ENCODE measurements around the gene AMN.

Gene AMN

DNA sequence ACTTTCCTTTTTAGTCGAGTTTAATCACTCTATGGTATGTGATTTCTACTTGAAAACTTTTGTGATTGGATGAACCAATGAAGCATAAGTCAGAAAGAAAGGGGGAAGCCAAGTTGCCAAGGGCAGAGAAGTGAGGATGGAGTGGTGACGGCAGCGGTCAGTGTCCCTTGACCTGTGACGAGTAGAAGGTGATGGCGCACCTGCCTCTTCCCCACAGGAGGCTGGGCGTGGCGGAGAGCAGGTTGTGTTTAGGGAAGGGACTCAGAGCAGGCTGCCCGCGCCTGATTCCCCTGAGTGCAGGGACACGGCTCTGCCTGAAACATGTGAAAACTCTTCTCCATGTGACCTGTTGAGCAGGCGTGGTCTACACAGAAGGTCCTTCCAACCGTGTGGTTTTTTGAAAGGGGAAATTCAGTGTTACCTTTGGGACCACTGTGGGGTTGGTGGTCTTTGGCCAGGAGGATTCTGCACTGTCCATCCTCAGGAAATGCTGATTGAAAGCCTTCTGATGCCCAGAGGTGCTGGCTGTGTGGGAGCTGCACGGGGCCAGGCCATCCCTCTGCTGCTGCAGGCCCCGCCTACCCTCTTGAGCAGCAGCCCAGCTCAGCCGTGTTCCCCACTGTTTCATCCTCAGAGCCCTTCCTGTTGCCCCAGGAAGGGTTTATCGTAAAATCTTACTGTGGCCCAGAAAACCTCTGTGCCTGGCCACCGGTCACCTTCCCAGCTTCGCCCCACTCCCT is 23.5 kb upstream of the AMN start:
- no peak for DNase-seq (ENCODE audit: low read depth in 2 of 2)

DNA sequence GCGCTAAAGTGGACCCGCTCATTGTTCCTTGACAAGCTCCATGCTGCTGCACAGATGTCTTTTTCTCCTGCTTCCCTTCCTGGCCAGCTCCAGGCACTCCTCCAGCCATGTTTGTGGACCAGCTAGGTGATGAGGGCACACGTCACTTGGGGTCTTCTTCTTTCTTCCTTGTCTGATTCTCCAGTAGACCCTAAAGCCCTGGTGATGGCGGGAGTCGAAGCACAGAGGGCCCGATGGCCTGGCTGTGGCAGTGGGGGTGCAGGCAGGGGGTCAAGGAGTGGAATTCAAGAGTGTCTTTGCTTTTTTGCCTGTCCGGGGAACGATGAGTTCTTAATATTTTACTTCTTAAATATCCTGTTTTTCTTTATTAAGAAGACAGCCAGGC is 23.0 kb upstream of the AMN start:
- no peak for DNase-seq (ENCODE audit: low read depth in 2 of 2)

DNA sequence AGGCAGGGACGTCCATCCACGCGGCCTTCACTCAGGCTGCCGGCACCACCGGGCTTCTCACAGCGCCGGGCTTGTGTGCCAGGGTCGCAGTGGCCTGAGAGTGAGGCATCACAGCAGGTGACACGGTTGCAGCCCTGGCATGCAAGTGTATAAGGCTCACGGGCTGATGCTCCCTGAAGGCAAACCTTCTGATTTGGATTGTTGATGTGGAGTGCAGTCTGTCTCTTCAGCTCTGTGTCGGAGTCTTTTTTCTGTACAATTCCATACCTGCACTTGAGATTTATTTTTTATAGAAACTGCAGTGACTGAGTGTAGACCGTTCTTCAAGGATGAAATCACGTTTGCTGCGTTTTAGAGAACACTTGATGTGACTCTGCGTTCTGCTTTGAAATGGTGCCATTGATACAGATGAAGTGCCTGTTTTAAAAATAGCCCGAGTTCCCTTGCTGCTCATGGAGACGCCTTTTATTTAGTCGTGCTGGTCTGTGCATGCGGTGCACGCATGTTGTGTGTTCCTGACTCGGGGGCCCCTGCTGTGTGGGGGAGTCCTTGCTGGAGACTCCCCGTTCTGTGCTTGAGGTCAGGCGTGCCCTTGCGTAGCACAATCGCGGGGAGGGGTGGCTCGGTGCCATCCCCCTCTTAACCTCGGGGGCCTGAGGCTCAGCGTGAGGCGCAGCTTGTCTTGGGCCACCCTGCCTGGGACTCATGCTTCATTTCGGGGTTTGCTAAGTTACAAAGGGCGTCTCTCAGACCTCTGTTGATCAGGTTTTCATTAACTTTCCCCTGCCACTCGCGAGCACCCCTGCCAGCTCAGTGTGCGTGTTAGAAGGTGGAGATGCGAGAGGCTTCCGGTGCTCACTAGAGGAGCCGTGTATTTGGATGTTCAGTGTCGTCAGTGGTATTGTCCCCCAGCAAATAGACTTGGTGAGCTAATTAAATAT is 21.6 kb upstream of the AMN start:
- DNase-seq (ENCODE audit: low read depth in 2 of 2) = no peak

DNA sequence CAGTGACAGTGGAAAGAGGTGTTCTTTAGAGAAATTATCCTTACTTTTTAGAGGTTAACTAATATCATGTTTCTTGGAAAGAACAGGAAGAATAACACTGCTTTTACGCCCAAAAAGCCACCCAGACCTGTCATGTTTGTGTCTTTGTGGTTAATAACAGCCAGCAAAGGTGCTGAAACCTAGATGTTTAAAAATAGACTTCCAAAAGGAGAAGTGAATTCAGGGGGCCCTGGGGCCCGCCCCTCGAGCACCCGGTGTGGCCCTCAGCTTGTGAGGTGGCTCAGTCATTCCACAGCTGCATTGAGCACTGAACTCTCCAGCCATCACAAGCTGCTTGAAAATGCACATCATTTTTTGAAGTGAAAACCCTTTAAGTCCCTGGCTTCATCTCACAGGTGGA is 20.8 kb upstream of the AMN start:
- no peak for DNase-seq (ENCODE audit: low read depth in 2 of 2)

DNA sequence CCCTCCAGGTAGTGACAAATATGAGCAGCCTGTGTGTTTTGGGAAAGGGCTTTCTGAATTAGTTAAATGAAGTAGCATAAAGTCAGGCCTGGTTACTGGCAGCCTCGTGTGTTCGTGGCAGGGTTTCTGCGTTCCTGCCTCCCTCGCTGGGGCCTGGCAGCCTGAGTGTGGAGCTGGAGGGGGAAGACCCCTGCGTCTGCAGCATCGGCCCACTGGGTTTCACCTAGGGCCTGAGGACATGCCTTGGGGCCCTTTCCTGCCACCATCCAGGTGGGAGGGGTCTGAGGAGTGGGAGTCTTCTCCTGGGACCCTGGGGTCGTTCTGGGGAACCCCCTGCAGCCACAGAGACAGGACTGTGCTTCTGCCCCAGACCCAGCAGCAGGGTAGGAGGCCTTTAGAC is 20.4 kb upstream of the AMN start:
- DNase-seq (ENCODE audit: low read depth in 2 of 2) = no peak

DNA sequence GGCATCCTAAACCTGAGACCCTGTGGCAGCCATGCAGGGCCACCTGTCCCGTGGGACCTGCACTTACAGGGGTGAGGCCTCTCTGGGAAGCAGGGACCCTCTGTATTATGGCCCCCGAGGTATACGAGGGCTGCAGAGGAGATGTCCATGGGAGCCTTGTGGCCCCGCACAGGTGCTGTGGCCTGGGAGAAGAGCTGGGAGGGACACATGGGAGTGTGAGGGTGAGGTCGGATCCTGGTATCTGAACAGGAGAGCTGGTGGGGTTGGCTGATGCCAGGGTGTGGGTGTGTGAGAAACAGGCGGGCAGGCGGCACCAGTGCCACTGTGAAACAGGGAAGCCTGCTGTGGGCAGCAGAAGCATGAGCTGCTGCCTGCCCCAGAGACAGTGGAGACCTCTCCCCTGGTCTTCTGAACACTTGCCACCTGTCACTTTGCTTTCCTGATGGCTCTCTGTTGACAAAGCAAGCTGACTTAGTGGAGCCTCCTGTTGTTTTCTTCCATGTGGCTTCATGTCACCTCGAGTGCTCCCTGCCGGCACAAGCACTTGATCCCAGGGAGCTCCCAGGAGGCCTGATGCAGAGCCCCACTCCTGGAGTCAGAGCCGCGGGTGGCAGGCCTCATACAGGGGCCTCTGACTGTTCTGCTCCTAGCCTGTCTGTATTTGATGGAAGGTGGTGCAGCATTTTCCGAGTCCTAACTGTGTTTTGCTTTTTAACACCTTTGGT is 19.8 kb upstream of the AMN start:
- no peak for DNase-seq (ENCODE audit: low read depth in 2 of 2)

DNA sequence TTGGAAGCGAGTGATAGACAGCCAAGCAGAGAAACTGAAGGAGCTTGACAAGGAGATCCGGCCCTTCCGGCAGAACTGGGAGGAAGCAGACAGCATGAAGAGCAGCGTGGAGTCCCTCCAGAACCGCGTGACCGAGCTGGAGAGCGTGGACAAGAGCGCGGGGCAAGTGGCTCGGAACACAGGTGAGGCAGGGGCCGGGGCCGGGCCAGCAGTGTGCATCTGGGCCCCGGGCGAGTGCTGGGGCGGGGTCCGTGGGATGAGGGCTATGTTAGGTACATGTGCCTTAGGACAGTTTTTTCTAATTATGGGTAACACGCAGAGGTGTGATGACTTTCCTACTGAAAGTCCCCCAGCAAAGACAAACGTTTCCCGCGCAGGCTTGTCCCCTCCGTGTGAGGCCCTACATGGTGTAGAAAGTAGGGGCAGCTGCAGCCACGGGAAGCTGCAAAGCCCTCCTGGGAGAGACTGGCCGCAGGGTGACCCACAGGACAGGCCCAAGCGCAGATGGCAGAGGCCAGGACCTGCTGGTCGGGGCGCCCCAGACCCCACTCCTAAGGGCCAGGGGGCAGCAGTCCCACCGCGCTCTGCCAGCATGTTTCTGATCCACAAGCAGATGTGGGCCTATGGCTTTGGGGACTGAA is 19.1 kb upstream of the AMN start:
- DNase-seq (ENCODE audit: low read depth in 2 of 2) = no peak

DNA sequence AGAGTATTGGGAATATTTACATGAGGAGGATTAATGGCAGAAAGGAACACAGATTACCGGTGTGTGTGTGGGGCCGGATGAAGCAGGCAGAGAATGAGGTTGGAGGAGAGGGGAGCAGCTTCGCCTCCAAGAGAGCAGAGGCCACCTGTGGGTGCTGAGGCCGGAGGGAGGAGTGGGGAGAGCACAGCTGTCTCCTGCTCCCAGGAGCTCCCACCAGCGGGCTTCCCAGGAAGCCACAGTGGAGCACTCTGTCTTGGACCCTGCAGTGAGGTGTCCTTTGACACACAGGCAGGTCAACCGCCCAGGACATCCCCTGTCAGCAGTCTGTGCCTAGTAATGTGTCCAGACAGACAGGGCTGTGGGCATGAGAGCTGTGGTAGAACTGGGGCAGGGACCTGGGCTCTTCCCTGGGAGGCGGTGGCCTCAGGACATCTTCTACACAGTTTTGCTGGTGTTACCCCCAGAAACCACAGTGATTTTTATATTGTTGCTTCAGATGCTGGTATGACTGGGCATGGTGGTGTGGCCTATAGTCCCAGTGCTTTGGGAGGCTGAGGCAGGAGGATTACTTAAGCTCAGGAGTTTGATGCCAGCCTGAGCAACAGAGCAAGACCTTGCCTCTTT is 18.5 kb upstream of the AMN start:
- DNase-seq (ENCODE audit: low read depth in 2 of 2) = no peak

DNA sequence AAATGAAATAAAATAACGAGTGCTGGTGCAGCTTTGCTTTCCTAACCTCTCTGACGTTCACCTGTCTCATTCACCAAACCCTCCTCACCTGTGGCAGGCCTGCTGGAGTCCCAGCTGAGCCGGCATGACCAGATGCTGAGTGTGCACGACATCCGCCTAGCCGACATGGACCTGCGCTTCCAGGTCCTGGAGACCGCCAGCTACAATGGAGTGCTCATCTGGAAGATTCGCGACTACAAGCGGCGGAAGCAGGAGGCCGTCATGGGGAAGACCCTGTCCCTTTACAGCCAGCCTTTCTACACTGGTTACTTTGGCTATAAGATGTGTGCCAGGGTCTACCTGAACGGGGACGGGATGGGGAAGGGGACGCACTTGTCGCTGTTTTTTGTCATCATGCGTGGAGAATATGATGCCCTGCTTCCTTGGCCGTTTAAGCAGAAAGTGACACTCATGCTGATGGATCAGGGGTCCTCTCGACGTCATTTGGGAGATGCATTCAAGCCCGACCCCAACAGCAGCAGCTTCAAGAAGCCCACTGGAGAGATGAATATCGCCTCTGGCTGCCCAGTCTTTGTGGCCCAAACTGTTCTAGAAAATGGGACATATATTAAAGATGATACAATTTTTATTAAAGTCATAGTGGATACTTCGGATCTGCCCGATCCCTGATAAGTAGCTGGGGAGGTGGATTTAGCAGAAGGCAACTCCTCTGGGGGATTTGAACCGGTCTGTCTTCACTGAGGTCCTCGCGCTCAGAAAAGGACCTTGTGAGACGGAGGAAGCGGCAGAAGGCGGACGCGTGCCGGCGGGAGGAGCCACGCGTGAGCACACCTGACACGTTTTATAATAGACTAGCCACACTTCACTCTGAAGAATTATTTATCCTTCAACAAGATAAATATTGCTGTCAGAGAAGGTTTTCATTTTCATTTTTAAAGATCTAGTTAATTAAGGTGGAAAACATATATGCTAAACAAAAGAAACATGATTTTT is 17.1 kb upstream of the AMN start:
- no peak for DNase-seq (ENCODE audit: low read depth in 2 of 2)

DNA sequence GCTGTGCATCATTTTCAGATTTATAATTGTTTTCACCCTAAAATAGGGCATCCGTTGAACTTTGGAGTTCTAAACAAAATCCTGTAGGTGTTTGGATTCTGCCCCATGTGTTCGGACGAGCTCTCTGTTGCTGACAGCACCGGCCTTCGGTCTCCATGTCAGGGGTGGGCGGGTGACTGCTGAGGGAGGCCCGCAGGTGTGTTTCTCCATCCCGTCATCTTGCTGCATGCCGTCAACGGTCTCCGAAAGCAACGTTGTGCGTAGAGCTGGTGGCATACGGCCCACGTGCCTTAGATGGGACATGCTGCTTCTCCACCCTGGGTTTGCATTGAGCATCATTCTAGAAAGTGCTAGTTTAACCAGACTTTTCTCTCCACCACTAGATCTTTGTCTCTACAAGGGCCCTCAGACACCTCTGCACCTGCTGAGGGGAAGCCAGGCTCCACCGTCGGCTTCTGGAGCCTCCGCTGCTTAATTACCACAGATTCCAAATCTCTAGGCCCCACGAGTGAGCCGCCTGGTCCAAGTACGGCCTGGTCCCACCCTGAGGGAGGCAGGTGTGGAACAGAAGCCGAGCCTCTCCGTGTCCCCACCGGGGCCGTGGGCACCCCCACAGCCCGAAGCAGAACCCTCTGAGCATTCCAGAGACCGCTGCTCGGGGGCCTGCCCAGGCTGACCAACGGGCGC is 15.7 kb upstream of the AMN start:
- no peak for DNase-seq (ENCODE audit: low read depth in 2 of 2)

DNA sequence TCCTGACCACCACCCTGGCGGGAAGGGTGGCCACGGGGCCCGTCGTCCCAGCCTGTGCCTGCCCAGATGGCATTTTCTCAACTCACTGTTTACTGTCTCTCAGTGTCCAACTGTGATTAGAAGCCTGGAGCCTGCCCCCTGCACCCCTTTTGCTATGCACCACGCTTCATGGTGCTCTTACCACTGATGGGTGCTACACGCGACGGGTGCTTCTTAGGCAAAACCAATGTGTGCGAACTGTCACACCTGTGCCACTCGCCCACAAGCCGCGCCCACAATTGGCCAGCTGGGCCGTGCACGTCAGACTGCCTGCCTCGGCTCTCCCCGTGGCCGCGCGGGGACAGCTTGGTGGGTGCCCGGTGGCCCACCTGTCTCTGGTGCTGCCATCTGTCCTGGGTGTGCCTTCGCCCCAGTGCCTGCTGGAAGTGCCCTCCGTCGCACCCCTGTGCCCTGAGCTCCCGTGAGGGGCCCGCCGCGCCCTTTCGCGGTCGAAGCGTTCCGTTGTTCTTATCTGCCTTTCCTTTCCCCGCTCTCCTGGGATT is 15.1 kb upstream of the AMN start:
- no peak for DNase-seq (ENCODE audit: low read depth in 2 of 2)

DNA sequence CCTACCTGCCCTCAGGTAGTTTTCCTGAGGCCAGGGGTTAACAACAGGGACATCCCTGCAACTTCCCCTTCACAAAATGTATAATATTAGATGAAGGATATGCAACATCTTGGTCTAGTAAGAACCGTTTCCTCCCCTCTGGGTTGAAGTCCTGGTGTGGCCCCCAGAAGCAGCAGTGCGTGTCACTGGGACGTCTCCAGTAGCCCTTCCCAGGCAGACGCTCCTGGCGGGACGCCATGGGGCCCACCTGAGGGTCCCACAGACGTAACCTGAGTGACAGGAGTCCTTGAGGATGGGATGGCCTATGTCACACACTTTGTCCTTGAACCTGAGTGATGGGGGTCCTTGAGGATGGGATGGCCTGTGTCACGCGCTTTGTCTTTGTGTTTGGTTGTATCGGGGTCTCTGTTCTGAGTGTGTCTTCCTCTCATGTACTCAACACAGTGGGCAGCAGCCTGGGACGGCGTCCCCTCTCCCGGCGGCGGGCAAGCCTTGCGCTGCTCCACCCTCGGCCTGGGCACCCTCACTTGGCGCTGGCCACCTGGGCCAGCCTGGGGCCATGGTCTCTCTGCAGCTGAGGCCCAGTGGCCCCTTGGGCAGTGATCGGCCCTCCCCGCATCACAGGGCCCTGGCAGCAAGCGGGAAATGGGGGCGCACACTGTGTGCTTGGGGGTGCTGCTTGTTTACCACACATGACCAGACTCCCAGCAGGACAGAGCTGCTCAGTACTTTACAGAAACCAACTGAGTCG is 14.3 kb upstream of the AMN start:
- no peak for DNase-seq (ENCODE audit: low read depth in 2 of 2)

DNA sequence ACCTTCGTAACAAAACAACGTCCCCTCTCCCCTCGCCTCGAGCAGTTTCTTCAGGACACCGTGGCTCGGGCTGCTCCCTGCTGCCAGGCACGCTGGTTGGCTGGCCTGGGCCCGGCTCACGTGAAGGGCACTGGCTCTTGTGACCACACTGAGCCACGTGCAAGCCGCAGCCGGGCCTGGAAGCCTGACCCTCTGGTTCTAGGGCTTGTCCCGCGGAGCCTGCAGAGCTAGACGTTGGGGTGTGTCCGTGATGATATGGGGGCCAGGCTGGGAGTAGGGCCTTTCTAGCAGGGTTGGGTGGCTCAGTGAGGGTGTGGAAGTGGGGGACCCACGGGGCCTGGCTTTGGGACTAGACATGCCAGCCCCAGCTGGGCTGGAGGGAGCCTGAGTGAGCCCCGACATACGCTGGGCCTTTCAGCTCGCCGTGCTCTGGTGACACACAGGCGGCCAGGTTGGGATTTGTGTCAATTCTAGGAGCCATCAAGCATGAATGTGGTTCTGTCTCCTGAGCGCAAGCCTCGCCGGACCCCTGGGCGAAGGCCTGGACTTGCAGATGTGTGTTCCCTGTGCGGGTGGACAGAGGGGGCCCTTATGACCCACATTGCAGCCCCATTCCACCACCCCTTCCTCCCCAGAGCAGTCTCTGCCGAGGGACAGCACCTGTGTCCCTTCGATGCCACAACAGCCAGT is 13.6 kb upstream of the AMN start:
- DNase-seq (ENCODE audit: low read depth in 2 of 2) = no peak

DNA sequence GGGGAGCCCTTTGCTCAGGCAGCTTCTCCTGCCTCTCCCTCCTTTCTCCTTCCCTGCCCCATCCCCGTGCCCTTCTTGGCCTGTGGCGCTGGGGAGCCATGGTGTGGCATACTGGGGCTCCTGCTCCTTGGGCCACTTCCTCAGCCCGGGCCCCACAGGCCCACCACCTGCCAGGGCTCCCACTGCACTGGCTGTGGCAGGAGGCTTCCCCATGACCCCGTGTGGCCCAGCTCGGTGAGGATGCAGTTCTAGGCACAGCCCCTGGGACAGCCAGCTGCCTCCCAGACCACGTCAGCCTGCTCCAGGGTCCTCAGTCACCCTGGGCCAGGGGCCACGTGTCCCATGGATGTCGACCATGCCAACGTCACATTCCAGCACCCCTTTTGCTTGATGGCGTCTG is 13.0 kb upstream of the AMN start:
- no peak for DNase-seq (ENCODE audit: low read depth in 2 of 2)

DNA sequence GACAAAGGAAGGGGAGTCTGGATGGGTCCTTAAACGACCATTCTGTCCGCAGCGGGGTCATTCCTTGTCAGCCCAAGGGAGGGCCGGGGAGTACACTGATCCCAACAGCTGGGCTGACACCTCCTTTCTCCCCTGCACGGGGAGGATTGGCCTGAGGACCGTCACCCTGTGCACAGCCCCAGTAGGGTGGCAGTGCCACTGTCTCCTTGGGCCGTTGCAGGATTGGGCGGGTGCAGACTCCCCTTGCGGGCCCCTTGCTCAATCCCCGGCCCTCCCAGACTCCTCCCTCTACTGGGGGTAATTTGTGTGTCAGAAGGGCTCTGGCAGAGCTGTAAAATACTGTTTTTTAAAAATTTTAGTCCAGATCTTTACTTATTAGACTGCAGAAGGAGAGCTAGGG is 12.6 kb upstream of the AMN start:
- DNase-seq (ENCODE audit: low read depth in 2 of 2) = no peak

DNA sequence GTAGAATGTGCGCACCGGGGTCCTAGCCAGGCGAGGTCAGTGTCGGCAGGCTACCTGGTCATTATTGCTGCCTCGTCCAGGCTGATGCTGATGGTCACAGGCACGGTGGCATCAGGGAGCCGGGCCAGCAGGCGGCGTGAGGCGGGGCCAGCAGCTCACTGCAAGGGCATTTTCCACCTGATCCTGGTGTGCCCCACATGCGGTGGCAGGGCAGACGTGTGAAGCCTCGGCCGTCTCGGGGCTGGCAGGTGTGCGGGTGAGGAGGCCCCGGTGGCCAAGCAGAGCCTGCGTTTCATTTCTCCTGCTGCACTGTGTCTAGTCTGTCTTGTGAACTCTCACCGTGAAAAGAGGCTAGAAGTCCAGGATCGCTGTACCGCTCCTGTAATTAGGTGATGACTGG is 12.0 kb upstream of the AMN start:
- DNase-seq (ENCODE audit: low read depth in 2 of 2) = no peak

DNA sequence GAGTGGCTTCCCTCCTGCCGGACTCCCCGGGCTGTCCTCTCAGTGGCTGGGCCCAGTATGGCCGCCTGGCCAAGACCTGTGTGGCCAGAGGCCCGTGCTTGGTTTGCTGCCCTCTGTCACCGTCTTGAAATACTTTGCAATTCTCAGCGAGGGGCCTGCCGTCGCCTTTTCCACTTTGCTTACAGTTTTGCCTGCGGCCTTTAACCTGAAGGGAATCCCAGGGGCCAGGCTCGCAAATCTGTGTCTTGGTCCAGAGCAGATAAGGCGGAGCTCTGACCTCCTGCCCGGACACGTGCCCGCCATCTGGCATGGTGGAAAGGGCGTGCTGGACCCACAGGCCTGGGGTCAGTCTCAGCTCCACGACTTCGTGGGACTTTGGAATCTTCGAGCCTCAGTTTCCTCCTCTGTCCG is 10.9 kb upstream of the AMN start:
- DNase-seq (ENCODE audit: low read depth in 2 of 2) = no peak

All from fibroblast of skin of left biceps (primary cell).